HG02981 (cell line): ENCODE data around the gene SLC13A3.

ENCODE experiments used
- ATAC-seq: cut with Tn5 transposase; IDR thresholded peaks from one replicate; pipeline ENCODE4 v1.9.1; 2021; ENCODE audit warnings: mild to moderate bottlenecking, moderate library complexity; ENCODE audit not compliant: unreplicated experiment

Gene SLC13A3

DNA sequence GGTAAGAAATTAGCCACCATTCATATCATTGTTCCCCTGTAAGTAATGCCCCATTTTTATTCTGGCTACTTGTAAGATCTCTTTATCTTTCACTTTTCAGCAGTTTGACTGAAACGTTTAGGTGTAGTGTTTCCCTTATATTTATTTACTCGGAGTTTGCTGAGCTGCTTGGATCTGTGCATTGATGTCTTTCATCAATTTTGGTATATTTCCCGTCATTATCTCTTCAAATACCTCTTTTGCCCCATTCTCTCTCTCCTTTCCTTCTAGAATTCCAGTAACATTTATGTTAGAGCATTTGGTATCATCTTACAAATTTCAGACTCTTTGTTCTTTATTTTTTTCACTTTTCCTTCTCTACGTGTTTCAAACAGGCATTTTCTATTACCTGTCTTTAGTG, 9.2 kb upstream of the SLC13A3 start:
- ATAC-seq, result no peak

DNA sequence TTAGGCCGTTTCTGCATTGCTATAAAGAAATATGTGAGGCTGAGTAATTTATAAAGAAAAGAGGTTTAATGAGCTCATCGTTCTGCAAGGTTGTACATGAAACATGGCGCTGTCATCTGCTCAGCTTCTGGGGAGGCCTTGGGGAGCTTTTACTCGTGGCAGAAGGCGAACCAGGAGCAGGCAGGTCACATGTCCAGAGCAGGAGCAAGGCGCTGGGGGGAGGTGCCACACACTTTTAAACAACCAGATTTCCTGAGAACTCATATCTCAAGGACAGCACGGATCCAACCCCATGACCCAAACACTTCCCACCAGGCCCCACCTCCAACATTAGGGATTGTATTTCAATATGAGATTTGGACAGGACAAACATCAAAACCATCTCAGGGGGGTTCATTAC, 6.4 kb upstream of the SLC13A3 start:
- ATAC-seq, result no peak

DNA sequence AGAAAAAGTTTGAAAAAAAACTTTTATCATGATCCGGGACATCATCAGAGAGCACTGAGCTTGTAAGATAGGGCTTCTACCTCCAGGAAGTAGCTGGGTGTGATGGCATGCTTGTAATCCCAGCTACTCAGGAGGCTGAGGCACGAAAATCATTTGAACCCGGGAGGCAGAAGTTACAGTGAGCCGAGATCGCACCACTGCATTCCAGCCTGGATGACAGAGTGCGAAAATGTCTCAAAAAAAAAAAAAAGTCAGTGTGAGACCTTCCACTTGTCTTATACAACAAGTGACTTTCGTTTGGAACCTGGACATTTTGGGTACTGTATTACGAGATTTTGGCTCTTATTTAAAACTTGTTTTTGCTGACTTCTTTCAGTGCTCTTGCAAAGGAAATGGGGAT, 5.9 kb upstream of the SLC13A3 start:
- ATAC-seq, result no peak

GRCh38 chr20:46652699-46653098, 1.4 kb upstream of the SLC13A3 start:
- ATAC-seq, result no peak

DNA sequence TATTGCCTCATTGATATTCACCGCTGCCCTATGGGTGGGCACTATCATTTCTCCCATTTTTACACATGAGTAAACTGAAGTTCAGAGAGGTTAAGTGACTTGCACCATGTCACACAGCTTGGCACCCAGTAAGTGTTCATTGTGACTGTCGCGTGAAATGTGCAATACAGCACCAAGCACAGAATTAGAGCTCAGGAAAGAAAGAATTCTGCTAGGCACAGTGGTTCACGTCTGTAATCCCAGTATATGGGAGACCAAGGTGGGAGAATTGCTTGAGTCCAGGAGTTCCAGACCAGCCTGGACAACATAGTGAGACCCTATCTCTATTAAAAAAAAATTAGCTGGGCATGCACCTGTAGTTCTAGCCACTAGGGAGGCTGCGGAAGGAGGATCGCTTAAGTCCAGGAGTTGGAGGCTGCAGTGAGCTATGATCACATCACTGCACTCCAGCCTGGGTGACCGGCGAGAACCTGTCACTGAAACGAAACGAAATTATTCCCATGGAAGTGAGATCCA, 626 bp downstream of the SLC13A3 start:
- ATAC-seq, result no peak

GRCh38 chr20:46649965-46650542, 1.2 kb downstream of the SLC13A3 start:
- ATAC-seq, result no peak

- no peak for ATAC-seq
These were observed 1.7 kb downstream of the SLC13A3 start for GRCh38 chr20:46649650-46649949.

- no peak for ATAC-seq
These were observed 2.2 kb downstream of the SLC13A3 start for GRCh38 chr20:46648903-46649649.

- no peak for ATAC-seq
These were observed 3.8 kb downstream of the SLC13A3 start for GRCh38 chr20:46647469-46647868.

- no peak for ATAC-seq
These were observed 4.4 kb downstream of the SLC13A3 start for GRCh38 chr20:46646659-46647380.

DNA sequence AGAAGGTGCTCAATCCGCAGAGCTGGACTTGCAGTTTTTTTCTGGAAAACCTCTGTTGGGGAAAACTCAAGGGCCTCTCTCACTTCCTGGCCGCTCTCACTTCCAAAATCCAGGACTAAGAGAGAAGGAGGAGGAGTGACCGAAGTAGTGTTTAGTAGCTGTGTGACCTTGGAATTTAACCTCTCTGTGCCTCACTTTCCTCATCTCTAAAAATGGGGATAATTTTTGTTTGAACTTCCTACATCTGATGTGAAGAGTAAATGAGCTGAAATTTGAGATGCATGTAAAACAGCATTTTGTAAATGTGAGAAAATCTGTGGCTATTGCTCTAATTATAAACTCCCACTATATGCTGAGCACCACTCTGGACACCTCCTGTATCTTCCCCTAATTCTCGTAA, 5.1 kb downstream of the SLC13A3 start:
- ATAC-seq, result no peak

- no peak for ATAC-seq
These were observed 6.5 kb downstream of the SLC13A3 start for GRCh38 chr20:46644733-46645132.

DNA sequence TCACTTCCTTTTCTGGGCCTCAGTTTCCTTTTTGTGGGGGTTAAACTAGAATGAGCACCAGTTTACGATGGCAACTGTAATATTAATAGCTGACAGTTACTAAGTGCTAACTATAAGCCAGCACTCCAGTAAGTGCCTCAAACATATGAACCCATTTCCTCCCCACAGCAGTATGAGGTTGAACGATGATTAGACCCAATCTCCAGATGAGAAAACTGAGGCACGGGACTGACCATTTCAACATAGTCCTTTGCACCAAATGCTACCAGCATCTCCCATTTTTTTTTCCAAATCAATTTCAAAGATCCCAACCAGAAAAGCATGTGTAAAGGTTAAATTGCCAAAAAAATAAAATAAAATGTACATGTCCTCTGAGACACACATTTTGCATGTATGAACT, 7.1 kb downstream of the SLC13A3 start:
- ATAC-seq, result no peak

- ATAC-seq, result no peak
These were observed 8.3 kb downstream of the SLC13A3 start for GRCh38 chr20:46642969-46643343.

- ATAC-seq, result no peak
These were observed 8.8 kb downstream of the SLC13A3 start for GRCh38 chr20:46642265-46642968.

GRCh38 chr20:46641424-46641823, 9.8 kb downstream of the SLC13A3 start:
- no peak for ATAC-seq

DNA sequence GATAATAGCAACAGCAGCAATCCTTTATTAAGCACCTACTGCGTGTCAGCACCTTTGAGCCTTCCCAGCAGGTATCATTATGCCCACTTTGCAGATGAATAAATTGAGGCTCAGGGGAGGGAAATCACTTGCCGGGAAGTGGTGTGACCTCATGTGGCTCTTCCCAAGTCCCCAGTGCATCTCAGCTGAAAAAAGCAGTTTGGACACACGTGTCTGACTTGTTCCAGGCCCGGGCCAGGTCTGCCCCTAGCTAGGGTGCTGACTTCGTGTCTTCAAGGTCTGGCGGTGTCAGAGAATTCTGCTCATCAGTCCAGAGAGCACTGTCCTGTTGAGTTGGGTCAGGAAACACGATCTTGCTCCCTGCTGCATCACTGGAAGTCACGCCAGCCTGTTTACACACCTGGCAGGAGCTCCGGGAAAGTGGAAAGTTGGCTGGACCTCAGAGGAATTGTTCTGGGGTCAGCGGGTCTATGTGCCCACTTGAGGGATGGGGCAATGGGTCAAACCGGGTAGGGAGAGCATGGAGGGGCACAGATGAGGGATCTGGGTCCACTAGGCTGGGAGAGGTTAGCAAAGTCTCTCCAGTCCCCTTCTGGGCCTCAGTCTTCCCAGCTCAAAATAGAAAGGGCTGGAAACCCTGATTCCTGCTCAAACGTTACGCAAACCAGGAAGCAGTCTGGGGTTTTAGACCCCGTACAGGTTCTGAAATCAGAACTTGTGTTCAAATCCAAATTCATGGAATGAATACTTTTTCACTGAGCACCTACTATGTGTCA, 10.5 kb downstream of the SLC13A3 start:
- no peak for ATAC-seq

DNA sequence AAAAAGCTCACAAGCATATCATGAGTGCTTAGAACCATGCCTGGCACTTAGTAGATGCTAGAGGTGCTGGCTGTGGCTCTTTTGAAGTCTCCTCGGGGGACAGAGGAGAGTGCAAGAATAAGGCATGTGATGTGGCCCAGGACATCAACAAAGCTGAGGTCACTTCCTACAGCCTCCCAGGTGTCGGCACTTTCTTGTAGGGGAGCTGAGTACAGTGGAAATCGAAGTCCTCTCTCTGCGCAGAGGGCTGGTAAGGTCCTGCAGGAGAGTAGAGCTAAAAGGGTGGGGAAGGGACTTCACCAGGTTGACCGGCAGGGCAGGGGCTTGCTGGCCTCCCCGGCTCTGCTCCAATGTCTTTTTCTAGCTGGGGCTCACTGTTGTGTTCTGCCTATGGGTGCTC, 11.2 kb downstream of the SLC13A3 start:
- no peak for ATAC-seq

DNA sequence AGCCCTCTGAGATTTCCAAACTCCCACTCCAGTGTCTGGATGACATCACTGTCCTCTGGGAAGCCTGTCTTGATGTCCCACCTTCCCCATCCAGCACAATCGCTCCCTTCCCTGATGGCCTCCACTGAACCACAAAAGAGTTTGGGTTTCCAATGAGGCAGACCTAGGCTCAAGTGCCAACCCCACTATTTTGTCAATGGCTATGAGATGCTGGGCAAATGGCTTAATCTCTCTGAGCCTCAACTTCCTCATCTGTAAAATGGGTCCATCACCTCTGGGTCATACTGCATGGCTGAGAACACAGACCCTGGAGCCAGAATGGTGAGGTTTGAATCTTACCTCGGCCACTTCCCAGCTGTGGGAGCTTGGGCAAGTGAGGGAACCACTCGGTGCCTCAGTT, 11.7 kb downstream of the SLC13A3 start:
- ATAC-seq, result no peak

- ATAC-seq, result no peak
These were observed 12.4 kb downstream of the SLC13A3 start for GRCh38 chr20:46638898-46639274.
